Effector CD4-positive, alpha-beta T cell (primary cell): ENCODE results near the gene LPO.

Experiments used
- DNase-seq: peaks from one replicate; pipeline ENCODE4 v3.0.0-alpha.2; 2020

The LPO gene

DNA sequence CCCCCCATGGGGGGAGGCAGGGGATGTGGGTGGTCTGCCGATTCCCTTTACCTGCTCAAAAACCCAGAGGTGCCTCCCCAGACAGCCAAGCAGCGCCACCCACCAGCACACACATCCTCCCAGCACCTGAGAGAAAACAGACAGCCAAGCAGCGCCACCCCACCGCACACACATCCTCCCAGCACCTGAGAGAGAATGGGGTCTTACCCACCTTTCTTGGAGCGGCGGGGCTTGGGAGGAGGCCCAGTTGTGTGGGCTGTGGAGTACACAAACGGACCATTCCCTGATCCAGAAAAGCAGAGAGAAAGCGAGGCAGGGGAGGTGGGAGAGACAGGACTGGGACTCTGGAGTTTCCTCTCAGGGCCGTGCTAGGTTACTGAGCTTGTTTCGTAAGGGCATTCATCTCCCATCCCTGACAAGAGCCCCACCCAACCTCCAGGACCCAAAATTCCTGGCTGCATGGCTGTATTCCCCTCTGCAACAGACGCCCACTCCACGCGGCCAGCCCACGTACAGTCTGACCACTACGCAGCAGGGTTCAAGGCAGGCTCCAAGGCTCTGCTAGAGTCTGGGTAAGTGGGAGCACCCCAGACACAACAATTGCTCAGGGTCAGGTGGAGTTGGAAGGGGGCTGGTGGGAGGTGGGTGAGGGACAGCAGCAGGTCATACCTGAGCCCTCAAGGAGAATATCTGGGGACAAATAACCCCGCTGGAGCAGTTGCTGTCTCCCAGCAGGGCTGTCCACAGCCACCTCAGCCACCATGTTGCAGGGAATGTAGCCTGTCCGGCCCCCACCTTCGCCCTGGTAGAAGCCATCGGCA is 68.0 kb downstream of the LPO start:
- no peak for DNase-seq

DNA sequence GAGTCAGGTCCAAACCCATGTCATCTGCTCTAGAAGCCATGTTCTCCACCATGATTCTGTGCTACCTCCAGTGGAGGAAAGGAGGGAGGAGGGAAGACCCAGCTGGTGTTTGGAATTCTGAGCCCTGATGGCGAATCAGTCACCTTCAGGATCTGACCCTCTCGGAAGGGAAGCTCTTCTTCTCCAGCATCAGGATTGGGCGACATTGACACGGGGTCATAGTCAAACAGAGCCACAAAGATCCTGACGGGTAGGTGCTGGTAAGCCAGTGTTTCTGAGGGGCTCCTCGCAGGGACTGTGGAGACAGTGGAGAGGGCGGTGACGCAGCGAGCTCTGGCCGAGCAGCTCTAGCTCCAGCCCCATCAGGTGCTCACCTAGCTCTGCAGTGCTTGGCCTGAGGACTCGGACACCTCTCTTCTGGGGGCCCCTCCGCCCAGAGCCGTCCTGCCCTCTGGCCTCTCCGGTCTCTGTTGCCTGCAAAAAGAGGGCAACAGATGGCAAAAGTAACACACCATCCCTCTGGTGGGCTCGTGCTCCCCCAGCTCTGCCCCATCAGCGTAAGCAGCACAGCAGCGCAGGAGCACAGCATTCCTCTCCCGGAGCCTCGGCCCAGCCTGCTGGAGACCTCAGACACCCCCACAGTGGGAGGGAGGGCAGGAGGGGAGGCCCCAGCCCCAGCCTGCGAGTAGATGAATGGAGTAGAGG is 69.2 kb downstream of the LPO start:
- no peak for DNase-seq

- no peak for DNase-seq
Measured at GRCh38 chr17:58308173-58308984, 70.0 kb downstream of the LPO start.

DNA sequence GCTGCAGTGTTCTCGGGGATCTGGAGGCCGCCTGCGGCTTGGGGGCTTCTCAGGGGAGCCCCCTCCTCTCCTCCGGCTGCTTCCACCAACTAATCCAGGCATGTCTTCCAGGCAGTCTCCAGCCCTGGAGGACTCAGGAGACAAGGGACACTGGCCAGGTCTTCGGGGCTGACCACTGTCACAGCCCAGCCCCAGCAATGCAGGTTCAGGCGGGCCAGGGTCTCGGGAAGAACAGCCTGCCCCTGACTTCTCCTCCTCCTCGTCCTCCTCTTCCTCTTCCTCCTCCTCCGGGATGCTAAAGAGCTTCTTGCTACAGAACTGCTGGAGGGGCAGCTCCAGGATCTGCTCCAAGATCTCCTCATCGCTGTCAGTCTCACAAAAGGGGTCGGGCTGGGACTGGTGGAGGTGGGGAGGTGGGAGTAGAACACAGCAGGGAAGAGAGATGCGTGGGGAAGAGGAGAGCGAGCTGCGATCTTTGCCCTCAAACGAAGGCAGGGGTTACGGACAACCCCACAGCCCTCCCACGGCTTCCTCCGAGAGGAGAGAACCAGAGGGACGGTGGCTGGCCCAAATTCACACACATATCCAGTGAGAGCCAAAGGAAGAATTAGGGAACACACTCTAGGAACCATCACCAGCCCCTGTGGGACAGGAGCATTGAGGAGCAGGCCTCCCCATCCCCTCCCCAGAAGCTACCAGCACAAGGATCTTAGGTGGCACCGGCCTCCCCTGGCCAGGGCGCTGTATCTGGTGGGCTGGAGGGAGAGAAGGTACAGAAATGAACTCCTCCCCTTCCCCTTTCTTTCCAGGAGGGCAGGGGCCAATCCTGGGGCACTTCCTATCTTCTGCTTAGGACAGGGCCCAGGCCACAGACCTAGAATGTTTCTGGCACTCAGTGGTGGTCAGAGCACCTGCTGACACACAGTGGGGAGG is 70.9 kb downstream of the LPO start:
- no peak for DNase-seq

GRCh38 chr17:58309918-58310259 is 71.5 kb downstream of the LPO start:
- DNase-seq, result no peak

- no peak for DNase-seq
Measured at GRCh38 chr17:58310511-58311428, 72.4 kb downstream of the LPO start.

GRCh38 chr17:58311429-58311894 is 73.1 kb downstream of the LPO start:
- DNase-seq, result no peak

DNA sequence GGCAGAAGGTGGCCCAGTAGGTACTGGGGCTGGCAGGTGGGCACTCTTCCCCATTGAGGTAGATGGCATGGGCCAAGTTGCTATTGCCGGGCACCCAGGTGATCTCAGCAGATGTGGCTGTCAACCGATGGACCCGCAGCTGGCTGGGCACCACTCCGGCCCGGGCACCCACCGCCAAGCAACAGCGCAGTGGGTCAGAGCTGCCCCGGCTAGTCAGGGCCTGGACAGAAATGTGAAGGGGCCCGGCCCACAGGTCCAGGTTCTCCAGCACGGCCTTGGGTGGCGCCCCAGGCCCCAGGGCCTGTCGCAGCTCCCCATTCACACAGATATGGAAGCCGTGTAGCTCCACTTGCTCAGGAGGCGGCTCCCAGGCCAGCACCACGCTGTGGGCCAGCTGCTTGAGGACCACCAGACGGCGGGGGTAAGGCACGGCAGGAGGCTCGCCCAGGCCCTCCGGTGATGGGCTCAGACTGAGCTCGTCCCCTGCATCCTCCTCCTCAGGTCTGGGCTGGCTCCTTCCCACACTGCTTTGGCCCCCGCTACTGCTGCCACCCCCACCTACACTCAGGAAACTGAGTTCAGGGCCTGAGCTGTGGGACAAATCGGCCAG is 73.7 kb downstream of the LPO start:
- DNase-seq, result no peak

- DNase-seq, result no peak
Measured at GRCh38 chr17:58312829-58313228, 74.4 kb downstream of the LPO start.

GRCh38 chr17:58313815-58314705 is 75.7 kb downstream of the LPO start:
- no peak for DNase-seq

- no peak for DNase-seq
Measured at GRCh38 chr17:58314706-58315015, 76.3 kb downstream of the LPO start.

DNA sequence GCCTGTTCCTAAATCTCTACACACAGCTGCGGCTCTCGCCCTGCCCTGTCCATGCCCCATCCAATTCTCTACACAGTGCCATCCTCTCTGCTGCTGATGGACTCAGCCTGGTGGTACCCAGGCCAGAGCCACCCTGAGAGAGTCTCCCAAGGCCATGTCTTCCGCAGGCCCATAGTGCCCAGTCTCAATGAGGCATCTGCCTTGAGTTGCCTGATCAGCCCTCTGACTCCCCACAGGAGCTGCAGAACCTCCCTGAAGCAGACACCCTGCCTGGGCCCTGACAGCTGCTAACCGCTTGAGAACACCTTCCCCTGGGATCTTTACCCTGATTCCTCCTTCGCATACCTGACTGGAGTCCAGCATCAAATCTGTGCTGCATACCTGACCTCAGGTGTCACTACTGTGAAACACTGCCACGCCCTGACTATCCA is 76.9 kb downstream of the LPO start:
- DNase-seq, result no peak

- no peak for DNase-seq
Measured at GRCh38 chr17:58315750-58316149, 77.4 kb downstream of the LPO start.

DNA sequence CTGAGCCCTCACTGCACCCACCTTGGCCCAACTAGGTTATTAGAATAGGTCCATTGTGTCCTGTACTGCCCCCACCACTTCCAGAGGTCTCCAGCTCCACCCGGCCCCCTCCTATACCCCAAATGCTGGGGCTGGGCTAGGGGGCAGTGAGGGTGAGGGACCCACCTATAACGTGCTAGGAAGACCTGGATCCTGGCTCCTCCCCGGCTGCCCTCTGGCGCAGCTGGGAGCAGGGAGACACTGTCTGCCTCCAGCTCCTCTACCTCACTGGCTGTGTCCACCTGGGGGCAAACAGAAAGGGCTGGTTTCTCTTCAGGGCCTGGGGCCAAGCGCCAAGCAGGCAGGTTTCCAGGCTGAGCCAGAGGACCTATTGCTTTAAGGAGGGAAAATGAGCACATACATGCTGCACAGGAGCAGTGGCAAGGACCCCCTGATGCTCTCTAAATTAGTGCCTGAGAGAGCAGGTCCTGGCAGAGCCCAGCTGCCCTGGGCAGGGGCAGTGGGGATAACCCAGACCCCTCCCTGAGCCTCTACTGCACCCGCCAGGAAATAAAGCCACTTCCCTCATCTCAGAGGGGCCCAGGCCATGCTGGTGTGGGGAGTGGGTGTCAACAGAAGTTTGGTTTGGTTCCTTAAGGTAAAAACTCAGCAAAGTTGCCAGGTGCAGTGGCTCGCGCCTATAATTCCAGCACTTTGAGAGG is 78.0 kb downstream of the LPO start:
- DNase-seq, result no peak

DNA sequence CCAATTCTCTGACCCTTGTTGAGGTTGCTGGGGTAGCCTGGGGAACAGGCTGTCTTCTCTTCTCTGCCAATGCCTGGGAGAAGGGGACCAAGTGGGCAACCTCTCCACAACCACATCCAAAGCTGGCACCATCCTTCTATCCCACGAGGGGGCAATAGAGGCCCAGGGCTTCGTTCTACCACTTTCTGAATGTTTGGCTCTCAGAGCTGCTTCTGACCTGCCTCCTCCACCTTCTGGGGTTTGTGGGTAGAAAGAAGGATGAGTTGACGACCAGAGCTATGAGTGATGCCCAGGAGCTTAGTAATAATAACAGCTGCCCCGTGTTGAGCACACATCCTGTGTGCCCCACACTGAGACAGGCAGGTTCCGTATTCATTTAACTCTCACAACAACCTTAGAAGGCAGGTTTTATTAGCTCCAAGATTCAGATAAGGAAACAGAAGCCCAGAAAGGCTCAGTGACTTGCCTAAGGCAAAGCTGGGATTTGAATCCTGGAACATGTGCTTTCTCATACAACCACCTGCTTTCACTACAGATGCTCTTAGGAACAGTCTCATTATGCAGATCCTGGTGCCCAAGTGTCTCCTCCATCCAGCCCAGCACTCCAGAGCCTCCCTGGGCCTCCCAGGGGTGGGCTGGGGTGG is 79.2 kb downstream of the LPO start:
- peak; percentile 67 for DNase-seq

- no peak for DNase-seq
Measured at GRCh38 chr17:58318065-58318481, 79.7 kb downstream of the LPO start.
